PC-9 (cell line): ENCODE results near the gene ZNF680.
"Not testable (repeated sequence)": the region's sequence is repeated elsewhere in the genome, so short reads cannot be mapped to it uniquely, and the experiment has no call there.

ENCODE experiments used
- CTCF ChIP-seq: fragments of 200-600 bp; sonication (generic); conservative IDR thresholded peaks from 2 replicates; pipeline ENCODE4 v1.6.1; 2017; ENCODE audit warnings: mixed run types, antibody characterized with exemption, mild to moderate bottlenecking, moderate library complexity
- EZH2 ChIP-seq: fragments of 200-600 bp; sonication (generic); IDR thresholded peaks from 2 replicates; pipeline ENCODE4 v1.8.0; 2017; ENCODE audit warnings: antibody characterized with exemption, low read depth

- not testable (repeated sequence) for TF ChIP-seq CTCF, EZH2
Observed at GRCh38 chr7:64570284-64570605, 7.4 kb upstream of the ZNF680 start.
